Hematopoietic multipotent progenitor cell (in vitro differentiated cells): ENCODE results near the gene UTS2R. TPM values are rescaled to one million over a fixed set of nuclear protein-coding genes. Genes with fewer than 3 reads are reported as not detected.
"Not testable (repeated sequence)": the region's sequence is repeated elsewhere in the genome, so short reads cannot be mapped to it uniquely, and the experiment has no call there.

Experiments
- DNase-seq, 3 donors: peaks; one replicate each; pipeline ENCODE4 v3.0.0-alpha.2; 2011 to 2015; ENCODE audit warnings: low read depth in 2 of 3, low spot score in 2 of 3
- total RNA-seq: library from RNA; depleted of rRNA; stranded (reverse); fragments of >200 nt; gene quantifications from one replicate; pipeline ENCODE4 v1.2.3, GENCODE V29; 2012

UTS2R gene
- total RNA-seq, 1 donor = not detected

DNA sequence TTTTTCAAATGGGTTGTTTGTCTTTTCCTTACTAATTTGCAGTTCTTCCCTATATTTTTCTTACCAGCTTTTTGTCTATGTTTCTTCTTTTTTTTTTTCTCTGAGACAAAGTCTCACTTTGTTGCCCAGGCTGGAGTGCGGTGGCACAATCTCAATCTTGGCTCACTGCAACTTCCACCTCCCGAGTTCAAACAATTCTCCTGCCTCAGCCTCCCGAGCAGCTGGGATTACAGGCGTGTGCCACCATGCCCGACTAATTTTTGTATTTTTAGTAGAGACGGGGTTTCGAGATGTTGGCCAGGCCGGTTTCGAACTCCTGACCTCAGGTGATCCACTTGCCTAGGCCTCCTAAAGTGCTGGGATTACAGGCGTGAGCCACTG lies 1.5 kb downstream of the UTS2R start:
- not testable (repeated sequence) for DNase-seq

GRCh38 chr17:82373731-82374625 lies 2.4 kb downstream of the UTS2R start:
- no peak for DNase-seq

- no peak for DNase-seq
Observed at GRCh38 chr17:82374626-82375331, 3.2 kb downstream of the UTS2R start.

- no peak for DNase-seq
Observed at GRCh38 chr17:82375359-82376041, 3.9 kb downstream of the UTS2R start.

- no peak for DNase-seq
Observed at GRCh38 chr17:82376042-82376730, 4.6 kb downstream of the UTS2R start.

DNA sequence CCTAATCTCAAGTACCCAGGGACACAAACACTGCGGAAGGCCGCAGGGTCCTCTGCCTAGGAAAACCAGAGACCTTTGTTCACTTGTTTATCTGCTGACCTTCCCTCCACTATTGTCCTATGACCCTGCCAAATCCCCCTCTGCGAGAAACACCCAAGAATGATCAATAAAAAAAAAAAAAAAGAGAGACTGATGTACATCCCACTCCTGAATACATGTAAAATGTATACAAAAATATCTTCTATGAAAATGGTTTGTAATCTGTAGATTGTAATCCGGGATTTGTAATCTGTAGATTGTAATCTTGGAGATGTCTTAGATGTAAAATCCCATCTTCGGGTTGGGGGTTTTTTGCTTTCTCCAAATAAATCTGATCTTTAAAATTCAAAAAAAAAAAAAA lies 5.7 kb downstream of the UTS2R start:
- not testable (repeated sequence) for DNase-seq

GRCh38 chr17:82377924-82378740 lies 6.6 kb downstream of the UTS2R start:
- DNase-seq = no peak

DNA sequence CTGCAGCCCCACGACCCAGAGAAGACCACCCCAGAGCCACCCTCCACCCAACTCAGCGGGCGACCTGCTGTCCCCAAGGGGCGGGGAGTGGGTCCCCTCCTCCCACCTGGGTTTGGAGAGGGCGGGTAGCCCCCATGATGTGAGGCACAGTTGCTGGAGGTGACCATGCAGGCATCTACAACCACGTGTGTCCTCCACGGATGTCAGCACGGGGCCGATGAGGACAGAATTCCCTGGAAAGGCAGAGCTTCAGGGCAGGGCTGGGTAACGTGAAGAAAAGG lies 7.1 kb downstream of the UTS2R start:
- no peak for DNase-seq

DNA sequence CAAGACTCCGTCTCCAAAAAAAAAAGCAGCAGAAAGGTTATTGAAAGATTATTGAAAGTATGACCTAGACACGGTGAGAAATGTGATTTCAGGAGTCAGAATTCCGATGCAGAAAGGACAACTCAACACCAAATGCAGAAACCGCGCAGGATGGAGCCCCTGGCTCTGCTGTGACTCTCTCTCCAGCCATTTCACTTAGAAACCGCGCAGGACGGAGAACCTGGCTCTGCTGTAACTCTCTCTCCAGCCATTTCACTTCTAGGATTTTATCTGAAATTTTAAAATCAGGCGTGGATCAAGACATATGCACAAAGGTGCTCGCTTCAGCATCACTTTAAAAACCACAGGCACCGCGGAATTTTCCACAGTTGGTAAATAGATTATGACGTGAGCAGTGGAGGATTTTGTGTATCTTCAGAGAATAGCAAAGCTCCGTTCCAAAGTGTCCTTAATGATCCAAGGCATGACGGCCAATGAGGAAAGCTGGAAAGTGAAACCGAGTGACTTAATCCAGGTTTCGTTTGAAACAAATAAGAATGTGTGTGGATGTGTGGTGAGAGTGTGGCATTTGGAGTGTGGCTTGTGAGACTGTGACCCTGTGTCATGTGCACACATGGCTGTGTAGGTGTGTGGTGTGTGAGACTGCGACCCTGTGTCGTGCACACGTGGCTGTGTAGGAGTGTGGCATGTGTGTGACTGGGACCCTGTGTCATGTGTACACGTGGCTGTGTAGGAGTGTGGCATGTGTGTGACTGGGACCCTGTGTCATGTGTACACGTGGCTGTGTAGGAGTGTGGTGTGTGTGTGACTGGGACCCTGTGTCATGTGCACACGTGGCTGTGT lies 9.5 kb downstream of the UTS2R start:
- no peak for DNase-seq

DNA sequence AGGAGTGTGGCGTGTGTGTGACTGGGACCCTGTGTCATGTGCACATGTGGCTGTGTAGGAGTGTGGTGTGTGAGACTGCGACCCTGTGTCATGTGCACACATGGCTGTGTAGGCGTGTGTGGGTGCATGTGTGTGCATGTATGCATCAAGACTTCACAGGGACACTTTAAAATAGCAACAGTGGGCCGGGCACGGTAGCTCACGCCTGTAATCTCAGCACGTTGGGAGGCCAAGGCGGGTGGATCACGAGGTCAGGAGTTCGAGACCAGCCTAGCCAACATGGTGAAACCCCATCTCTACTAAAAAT lies 10.1 kb downstream of the UTS2R start:
- DNase-seq = not testable (repeated sequence)

DNA sequence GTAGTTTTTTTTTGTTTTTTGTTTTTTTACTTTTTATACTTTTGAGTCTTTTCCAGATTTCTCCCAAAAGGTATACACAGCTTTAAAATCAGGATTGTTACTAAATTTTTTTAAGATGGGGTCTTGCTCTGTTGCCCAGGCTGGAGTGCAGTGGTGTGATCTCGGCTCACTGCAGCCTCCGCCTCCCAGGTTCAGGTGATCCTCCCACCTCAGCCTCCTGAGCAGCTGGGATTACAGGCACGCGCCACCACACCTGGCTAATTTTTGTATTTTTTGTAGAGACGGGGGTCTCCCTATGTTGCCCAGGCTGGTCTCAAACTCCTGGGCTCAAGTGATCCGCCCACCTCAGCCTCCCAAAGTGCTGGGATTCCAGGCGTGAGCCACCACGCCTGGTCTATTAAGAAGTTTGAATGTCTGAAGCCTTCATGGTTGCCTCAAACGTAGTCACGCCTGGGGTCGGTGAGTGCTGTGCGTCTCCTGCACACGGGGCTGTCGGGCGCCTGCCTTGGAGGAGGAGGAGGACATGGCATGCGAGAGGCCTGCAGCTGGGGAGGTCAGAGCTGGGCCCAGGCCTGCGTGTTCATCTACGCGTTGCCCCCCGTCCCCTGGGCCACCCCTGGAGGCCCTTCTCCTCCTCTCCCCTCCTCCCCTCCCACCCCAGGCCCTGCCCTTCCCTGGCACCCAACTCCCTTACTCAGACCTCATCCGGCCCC lies 10.8 kb downstream of the UTS2R start:
- DNase-seq = not testable (repeated sequence)

- DNase-seq = no peak
Observed at GRCh38 chr17:82382933-82383255, 11.3 kb downstream of the UTS2R start.

DNA sequence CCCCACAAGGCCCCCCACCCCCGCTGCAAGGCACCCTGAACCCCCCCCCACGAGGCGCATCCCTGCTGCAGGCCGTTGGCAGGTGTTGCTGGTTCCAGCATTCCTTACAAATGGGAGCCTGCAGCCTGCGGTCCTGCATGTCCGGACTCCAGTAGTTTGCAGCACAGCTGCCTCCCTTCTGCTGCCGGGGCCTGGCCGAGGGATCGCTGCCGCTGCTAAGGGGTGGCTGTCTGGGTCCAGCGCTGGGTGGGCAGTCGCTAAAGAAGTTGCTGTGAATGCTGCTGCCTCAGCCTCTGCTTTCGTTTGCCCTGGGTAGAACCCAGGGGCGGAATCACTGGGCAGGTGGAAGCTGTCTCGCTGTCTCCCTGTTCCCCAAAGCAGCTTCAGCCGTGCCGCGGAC lies 11.8 kb downstream of the UTS2R start:
- DNase-seq = no peak

DNA sequence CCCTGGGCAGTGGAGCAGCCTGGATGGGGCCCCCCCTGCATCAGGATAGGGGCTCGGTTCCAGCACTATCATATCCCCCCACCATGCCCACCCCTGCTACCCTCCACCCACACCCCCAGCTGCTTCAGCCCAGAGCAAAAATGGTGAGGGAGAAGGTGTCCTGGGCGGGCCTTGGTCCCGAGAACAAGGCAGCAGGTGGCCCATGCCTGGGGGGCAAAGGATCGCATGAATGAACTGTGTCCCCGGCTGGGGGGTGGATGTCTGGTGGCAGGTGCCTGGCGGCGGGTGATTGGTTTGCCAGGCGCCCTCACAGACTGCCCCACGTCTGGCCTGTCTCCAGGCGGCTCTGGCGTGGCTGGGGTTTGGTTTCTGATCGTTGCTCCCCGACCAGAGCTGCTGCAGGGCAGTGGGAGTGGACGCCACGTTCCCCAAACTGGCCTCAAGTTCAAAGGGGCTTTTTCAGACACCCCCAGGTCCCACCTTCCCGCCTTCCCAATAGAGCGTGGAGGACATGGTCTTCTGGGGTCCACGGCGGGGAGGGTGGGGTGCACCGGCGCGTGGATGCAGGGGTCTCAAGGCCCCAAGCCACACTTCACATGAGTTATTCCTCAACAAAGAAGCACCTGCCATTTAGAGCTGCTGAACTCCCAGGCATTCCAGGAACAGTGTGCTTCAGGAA lies 12.6 kb downstream of the UTS2R start:
- DNase-seq = no peak

- DNase-seq = no peak
Observed at GRCh38 chr17:82384730-82385481, 13.3 kb downstream of the UTS2R start.

DNA sequence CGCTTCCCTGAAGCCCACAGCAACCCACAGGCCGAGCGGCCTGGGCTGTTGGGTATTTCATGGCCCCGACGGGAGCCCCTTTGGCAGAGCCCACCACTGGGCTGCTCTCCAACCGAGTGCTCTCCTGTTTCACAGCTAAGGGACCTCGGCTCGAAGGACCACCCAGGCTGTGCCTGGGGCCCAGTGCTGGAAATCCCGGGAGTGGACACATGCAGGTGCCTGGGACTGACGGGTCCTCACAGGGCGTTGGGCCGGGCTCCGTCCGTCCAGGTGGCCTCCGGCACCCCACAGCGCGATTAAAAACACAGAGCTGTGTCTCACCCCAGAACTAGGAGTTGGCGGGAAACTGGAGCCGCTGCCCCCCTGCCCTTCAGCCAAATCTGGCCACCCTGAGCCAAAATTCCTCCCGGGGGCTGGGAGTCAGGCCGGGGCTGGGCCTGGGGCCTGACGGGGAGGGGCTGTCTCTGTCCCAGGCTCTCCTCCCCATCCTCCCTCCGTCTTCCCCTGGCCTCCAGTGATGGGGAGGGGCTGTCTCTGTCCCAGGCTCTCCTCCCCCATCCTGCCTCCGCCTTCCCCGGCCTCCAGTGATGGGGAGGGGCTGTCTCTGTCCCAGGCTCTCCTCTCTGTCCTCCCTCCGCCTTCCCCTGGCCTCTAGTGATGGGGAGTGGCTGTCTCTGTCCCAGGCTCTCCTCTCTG lies 14.1 kb downstream of the UTS2R start:
- no peak for DNase-seq

DNA sequence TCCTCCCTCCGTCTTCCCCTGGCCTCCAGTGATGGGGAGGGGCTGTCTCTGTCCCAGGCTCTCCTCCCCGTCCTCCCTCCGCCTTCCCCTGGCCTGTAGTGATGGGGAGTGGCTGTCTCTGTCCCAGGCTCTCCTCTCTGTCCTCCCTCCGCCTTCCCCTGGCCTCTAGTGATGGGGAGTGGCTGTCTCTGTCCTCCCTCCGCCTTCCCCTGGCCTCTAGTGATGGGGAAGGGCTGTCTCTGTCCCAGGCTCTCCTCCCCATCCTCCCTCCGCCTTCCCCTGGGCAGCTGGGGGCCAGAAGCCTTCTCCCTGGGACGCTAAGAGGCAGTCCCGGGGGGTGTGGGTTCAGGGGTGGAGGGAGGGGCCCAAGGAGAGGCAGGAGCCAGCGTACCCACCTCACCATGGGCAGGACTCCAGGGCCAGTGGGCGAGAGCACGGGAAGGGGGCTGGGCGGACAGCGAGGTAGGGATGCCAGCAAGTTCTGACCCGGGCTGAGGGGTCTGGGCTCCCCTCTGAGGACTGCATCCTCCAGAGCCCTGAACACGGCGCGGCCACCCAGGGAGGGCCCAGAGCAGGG lies 14.8 kb downstream of the UTS2R start:
- no peak for DNase-seq
